GM12801 (cell line): ENCODE data around the gene PIGB.

Experiments used
- CTCF ChIP-seq: IDR thresholded peaks from one replicate; pipeline ENCODE4 v1.5.1; 2011; ENCODE audit warnings: control low read depth; ENCODE audit not compliant: insufficient read length; ENCODE audit errors: extremely low read depth

Gene PIGB

GRCh38 chr15:55366981-55367380 lies 48.0 kb downstream of the PIGB start:
- TF ChIP-seq CTCF: no peak

- TF ChIP-seq CTCF: no peak
Measured at GRCh38 chr15:55372701-55373440, 53.8 kb downstream of the PIGB start.

GRCh38 chr15:55379095-55379494 lies 60.1 kb downstream of the PIGB start:
- no peak for TF ChIP-seq CTCF

DNA sequence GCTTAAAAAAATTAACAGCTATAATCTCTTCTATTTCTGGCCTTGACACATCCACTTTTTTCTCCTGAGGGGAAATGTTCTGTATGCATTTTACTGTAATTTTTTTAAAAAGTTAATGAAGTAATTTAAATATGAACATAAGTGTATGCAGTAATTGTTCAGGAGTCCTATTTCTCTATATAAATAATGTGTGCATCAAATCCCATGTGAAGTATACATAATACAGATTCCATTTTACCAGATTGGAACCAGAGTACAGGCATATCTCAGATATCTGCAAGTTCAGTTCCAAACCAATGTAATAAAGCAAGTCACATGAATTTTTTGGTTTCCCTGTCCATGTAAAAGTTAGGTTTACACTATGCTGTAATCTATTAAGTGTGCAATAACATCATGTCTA lies 62.6 kb downstream of the PIGB start:
- no peak for TF ChIP-seq CTCF

GRCh38 chr15:55383687-55384086 lies 64.7 kb downstream of the PIGB start:
- TF ChIP-seq CTCF: no peak

DNA sequence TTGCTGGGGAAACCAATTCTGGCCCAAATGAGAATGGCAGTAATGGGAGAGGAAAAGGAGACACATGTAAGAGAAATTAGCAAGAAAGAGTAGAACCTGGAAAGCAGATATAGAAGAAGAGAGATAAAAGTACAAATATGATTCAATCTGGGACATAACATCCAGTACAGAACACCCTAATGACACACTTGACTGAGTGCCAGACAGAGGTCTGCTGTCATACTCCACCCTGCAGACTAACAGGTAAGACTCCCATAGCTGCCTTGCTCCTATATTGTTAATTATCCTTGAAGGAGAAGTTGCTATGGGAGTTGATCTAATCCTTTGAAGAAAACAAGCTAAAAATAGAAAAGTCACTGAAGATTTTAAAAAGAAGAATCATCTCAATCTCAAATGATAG lies 68.0 kb downstream of the PIGB start:
- no peak for TF ChIP-seq CTCF

- TF ChIP-seq CTCF: no peak
Measured at GRCh38 chr15:55389264-55389607, 70.2 kb downstream of the PIGB start.
